Right lung (tissue), 5 donors: ENCODE results near the gene COL7A1. TPM values are rescaled to one million over a fixed set of nuclear protein-coding genes. Genes with fewer than 3 reads are reported as not detected.
A peak's percentile ranks its signal among the peaks of the same experiment; 100 is the strongest.
"Not testable (repeated sequence)": the region's sequence is repeated elsewhere in the genome, so short reads cannot be mapped to it uniquely, and the experiment has no call there.

Experiments
- DNase-seq, 2 donors: peaks; one replicate each; pipeline ENCODE4 v3.0.0-alpha.2; 2013
- polyA plus RNA-seq, 5 donors: library from polyadenylated mRNA; unstranded; fragments of 120-200 nt; gene quantifications; one replicate each; pipeline versions ENCODE4 v1.2.1 to v1.2.3, GENCODE V29; 2013; ENCODE audit warnings: inconsistent platforms in 1 of 5, low replicate concordance in 1 of 5; ENCODE audit not compliant: insufficient read length in 5 of 5, insufficient read depth in 1 of 5

Gene COL7A1
- polyA plus RNA-seq, 5 donors: 4.4 to 12.9 (median 9.3) TPM

GRCh38 chr3:48563382-48563918, 31.7 kb downstream of the COL7A1 start, which contains the start of gene UCN2:
TSS of gene UCN2 (minus strand) at chr3:48563781. CDS start at chr3:48563124, 657 bp downstream.
- DNase-seq: no peak

- no peak for DNase-seq
Observed at GRCh38 chr3:48562367-48563095, 32.6 kb downstream of the COL7A1 start.

- DNase-seq: no peak
Observed at GRCh38 chr3:48561045-48561736, 33.9 kb downstream of the COL7A1 start.

GRCh38 chr3:48560648-48561018, 34.5 kb downstream of the COL7A1 start:
- DNase-seq: no peak

- DNase-seq: no peak
Observed at GRCh38 chr3:48558493-48559134, 36.5 kb downstream of the COL7A1 start.

- peak; percentile 98 to 99 for DNase-seq
Observed at GRCh38 chr3:48556796-48557626, 38.1 kb downstream of the COL7A1 start, which contains the start of gene PFKFB4. TSS of gene PFKFB4 (minus strand) at chr3:48556803. CDS start at chr3:48556777, 26 bp downstream.

GRCh38 chr3:48555949-48556795, 39.0 kb downstream of the COL7A1 start:
- no peak for DNase-seq

GRCh38 chr3:48555231-48555948, 39.7 kb downstream of the COL7A1 start:
- DNase-seq: no peak

- DNase-seq: no peak
Observed at GRCh38 chr3:48553886-48554845, 41.0 kb downstream of the COL7A1 start.

GRCh38 chr3:48553361-48553760, 41.8 kb downstream of the COL7A1 start:
- no peak for DNase-seq

GRCh38 chr3:48552111-48552951, 42.8 kb downstream of the COL7A1 start:
- no peak for DNase-seq

- not testable (repeated sequence) for DNase-seq
Observed at GRCh38 chr3:48551651-48552050, 43.5 kb downstream of the COL7A1 start.

- peak; percentile 42 to 68 for DNase-seq
Observed at GRCh38 chr3:48548729-48549705, 46.1 kb downstream of the COL7A1 start.

- no peak for DNase-seq
Observed at GRCh38 chr3:48548126-48548525, 47.0 kb downstream of the COL7A1 start.

GRCh38 chr3:48546203-48546829, 48.8 kb downstream of the COL7A1 start:
- no peak for DNase-seq

- DNase-seq: no peak
Observed at GRCh38 chr3:48544141-48544540, 51.0 kb downstream of the COL7A1 start.
